HL-60 (cell line): Measurements from ENCODE around the gene TPGS2.

ENCODE experiments used
- CTCF ChIP-seq: IDR thresholded peaks from one replicate; pipeline ENCODE4 v1.5.1; 2011; ENCODE audit warnings: low read length, control low read depth, inconsistent platforms; ENCODE audit not compliant: insufficient read depth
- GABPA ChIP-seq: IDR thresholded peaks from 2 replicates; pipeline ENCODE4 v1.6.1; 2012; ENCODE audit warnings: low read depth
- POLR2AphosphoS5 ChIP-seq: IDR thresholded peaks from 2 replicates; pipeline ENCODE4 v1.6.1; 2012; ENCODE audit warnings: low read depth
- TF ChIP-seq, protein P1 (sequence below): IDR thresholded peaks from 2 replicates; pipeline ENCODE4 v1.6.1; 2012; ENCODE audit warnings: low read depth; ENCODE audit not compliant: insufficient replicate concordance

DNA sequence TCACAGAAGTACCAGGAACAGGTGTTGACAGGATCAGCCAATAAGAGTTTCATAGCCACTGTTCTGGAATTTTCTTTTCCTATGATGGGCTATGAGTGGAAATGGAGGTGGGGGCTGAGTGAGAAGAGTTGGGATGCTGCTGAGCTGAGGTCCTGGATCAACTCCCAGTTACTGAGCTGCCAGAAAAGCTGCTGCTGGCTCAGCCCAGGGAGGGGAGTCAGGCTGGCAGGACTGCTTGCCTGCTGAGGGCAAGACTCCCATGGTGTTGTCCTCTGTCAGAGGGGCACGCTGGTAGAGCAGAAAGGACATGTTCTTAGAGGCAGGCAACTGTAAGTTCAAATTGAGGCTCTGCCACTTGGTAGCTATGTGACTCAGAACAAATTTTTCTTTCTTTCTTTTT is 11.8 kb downstream of the TPGS2 start:
- TF ChIP-seq POLR2AphosphoS5 = no peak
- TF ChIP-seq, protein P1, sequence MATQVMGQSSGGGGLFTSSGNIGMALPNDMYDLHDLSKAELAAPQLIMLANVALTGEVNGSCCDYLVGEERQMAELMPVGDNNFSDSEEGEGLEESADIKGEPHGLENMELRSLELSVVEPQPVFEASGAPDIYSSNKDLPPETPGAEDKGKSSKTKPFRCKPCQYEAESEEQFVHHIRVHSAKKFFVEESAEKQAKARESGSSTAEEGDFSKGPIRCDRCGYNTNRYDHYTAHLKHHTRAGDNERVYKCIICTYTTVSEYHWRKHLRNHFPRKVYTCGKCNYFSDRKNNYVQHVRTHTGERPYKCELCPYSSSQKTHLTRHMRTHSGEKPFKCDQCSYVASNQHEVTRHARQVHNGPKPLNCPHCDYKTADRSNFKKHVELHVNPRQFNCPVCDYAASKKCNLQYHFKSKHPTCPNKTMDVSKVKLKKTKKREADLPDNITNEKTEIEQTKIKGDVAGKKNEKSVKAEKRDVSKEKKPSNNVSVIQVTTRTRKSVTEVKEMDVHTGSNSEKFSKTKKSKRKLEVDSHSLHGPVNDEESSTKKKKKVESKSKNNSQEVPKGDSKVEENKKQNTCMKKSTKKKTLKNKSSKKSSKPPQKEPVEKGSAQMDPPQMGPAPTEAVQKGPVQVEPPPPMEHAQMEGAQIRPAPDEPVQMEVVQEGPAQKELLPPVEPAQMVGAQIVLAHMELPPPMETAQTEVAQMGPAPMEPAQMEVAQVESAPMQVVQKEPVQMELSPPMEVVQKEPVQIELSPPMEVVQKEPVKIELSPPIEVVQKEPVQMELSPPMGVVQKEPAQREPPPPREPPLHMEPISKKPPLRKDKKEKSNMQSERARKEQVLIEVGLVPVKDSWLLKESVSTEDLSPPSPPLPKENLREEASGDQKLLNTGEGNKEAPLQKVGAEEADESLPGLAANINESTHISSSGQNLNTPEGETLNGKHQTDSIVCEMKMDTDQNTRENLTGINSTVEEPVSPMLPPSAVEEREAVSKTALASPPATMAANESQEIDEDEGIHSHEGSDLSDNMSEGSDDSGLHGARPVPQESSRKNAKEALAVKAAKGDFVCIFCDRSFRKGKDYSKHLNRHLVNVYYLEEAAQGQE = no peak
- TF ChIP-seq CTCF = no peak
- no peak for TF ChIP-seq GABPA
